Activated gamma-delta T cell treated with Interleukin-2 at 50 U/mL for 16 hours (primary cell): ENCODE measurements around the gene COBL.

Experiments used
- DNase-seq: peaks from one replicate; pipeline ENCODE4 v3.0.0-alpha.2; 2020

Gene COBL

GRCh38 chr7:51300762-51301674 lies 15.6 kb downstream of the COBL start:
- no peak for DNase-seq

- no peak for DNase-seq
Measured at GRCh38 chr7:51299391-51300133, 17.0 kb downstream of the COBL start.

GRCh38 chr7:51298912-51299311 lies 17.7 kb downstream of the COBL start:
- no peak for DNase-seq

GRCh38 chr7:51297986-51298385 lies 18.6 kb downstream of the COBL start:
- no peak for DNase-seq

- DNase-seq: no peak
Measured at GRCh38 chr7:51295440-51296245, 21.0 kb downstream of the COBL start.

GRCh38 chr7:51292596-51292995 lies 24.0 kb downstream of the COBL start:
- DNase-seq: no peak

- DNase-seq: no peak
Measured at GRCh38 chr7:51290702-51291540, 25.7 kb downstream of the COBL start.

- no peak for DNase-seq
Measured at GRCh38 chr7:51290304-51290637, 26.3 kb downstream of the COBL start.

- no peak for DNase-seq
Measured at GRCh38 chr7:51289623-51290303, 26.8 kb downstream of the COBL start.

GRCh38 chr7:51288896-51289622 lies 27.6 kb downstream of the COBL start:
- DNase-seq: no peak

GRCh38 chr7:51286401-51286800 lies 30.2 kb downstream of the COBL start:
- DNase-seq: no peak

- DNase-seq: no peak
Measured at GRCh38 chr7:51280156-51280555, 36.5 kb downstream of the COBL start.

GRCh38 chr7:51279391-51280023 lies 37.1 kb downstream of the COBL start:
- no peak for DNase-seq

- no peak for DNase-seq
Measured at GRCh38 chr7:51278797-51279196, 37.8 kb downstream of the COBL start.

GRCh38 chr7:51276967-51277366 lies 39.6 kb downstream of the COBL start:
- no peak for DNase-seq

- no peak for DNase-seq
Measured at GRCh38 chr7:51276091-51276605, 40.5 kb downstream of the COBL start.

- no peak for DNase-seq
Measured at GRCh38 chr7:51275532-51275931, 41.1 kb downstream of the COBL start.

- no peak for DNase-seq
Measured at GRCh38 chr7:51274955-51275354, 41.7 kb downstream of the COBL start.

GRCh38 chr7:51274001-51274400 lies 42.6 kb downstream of the COBL start:
- no peak for DNase-seq

- DNase-seq: no peak
Measured at GRCh38 chr7:51273360-51273759, 43.2 kb downstream of the COBL start.
